Nephron progenitor cell (in vitro differentiated cells): ENCODE data around the gene GTPBP3.

Source experiments
- DNase-seq: peaks from one replicate; pipeline ENCODE4 v3.0.0; 2021
- H3K27ac Mint-ChIP-seq: 2 replicates; pipeline ENCODE4 v1.8.0; 2021; ENCODE audit warnings: mild to moderate bottlenecking, moderate library complexity, mixed read lengths
- H3K27me3 Mint-ChIP-seq: 2 replicates; pipeline ENCODE4 v1.8.0; 2021; ENCODE audit warnings: mild to moderate bottlenecking, low read depth, mixed read lengths; ENCODE audit not compliant: poor library complexity
- H3K36me3 Mint-ChIP-seq: 2 replicates; pipeline ENCODE4 v1.8.0; 2021; ENCODE audit warnings: low read depth, mixed read lengths
- H3K4me1 Mint-ChIP-seq: 2 replicates; pipeline ENCODE4 v1.8.0; 2021; ENCODE audit warnings: mixed read lengths
- H3K4me3 Mint-ChIP-seq: 2 replicates; pipeline ENCODE4 v1.8.0; 2021; ENCODE audit warnings: mild to moderate bottlenecking, moderate library complexity, mixed read lengths
- H3K9me3 Mint-ChIP-seq: 2 replicates; pipeline ENCODE4 v1.8.0; 2021; ENCODE audit warnings: mild to moderate bottlenecking, moderate library complexity, mixed read lengths
- CTCF ChIP-seq: fragments of 200-600 bp; sonication (generic); IDR thresholded peaks from 2 replicates; pipeline ENCODE4 v1.5.0; 2021; ENCODE audit warnings: antibody characterized with exemption

The GTPBP3 gene

GRCh38 chr19:17296273-17296672, 41.1 kb upstream of the GTPBP3 start:
- peaks cover 2% of the 10 kb centered on the region for H3K27me3 Mint-ChIP-seq
- H3K4me1 Mint-ChIP-seq, result peaks cover 10% of the 10 kb centered on the region
- no peak overlapping the region for H3K27ac Mint-ChIP-seq
- no peak for DNase-seq
- peaks cover 9% of the 10 kb centered on the region for H3K9me3 Mint-ChIP-seq
- no peak for TF ChIP-seq CTCF
- H3K4me3 Mint-ChIP-seq, result no peak overlapping the region
- H3K36me3 Mint-ChIP-seq, result peaks cover 51% of the 10 kb centered on the region

GRCh38 chr19:17296976-17297375, 40.4 kb upstream of the GTPBP3 start:
- peaks cover 51% of the 10 kb centered on the region for H3K36me3 Mint-ChIP-seq
- H3K27ac Mint-ChIP-seq, result no peak overlapping the region
- H3K9me3 Mint-ChIP-seq, result peaks cover 9% of the 10 kb centered on the region
- no peak for TF ChIP-seq CTCF
- H3K27me3 Mint-ChIP-seq, result no peaks in the 10 kb centered on the region
- no peak overlapping the region for H3K4me3 Mint-ChIP-seq
- no peak for DNase-seq
- H3K4me1 Mint-ChIP-seq, result peaks cover 12% of the 10 kb centered on the region

- peaks cover 24% of the 10 kb centered on the region for H3K4me1 Mint-ChIP-seq
Measured at GRCh38 chr19:17300992-17301619, 36.2 kb upstream of the GTPBP3 start.

GRCh38 chr19:17302391-17303166, 34.8 kb upstream of the GTPBP3 start:
- Mint-ChIP-seq H3K9me3 (peaks cover 9% of the 10 kb centered on the region), H3K4me3 (peak overlapping the region; percentile 74), H3K27me3 (peaks cover 3% of the 10 kb centered on the region), H3K27ac (no peak overlapping the region), H3K36me3 (peaks cover 27% of the 10 kb centered on the region), H3K4me1 (peaks cover 33% of the 10 kb centered on the region)
- peak; percentile 26 for DNase-seq
- no peak for TF ChIP-seq CTCF

More at GRCh38 chr19:17300992-17301619, 36.2 kb upstream of the GTPBP3 start:
- Mint-ChIP-seq H3K4me3 (peak overlapping the region; percentile 74), H3K27ac (no peak overlapping the region), H3K36me3 (peaks cover 40% of the 10 kb centered on the region), H3K27me3 (peaks cover 3% of the 10 kb centered on the region), H3K9me3 (peaks cover 9% of the 10 kb centered on the region)
- no peak for TF ChIP-seq CTCF
- DNase-seq, result no peak

GRCh38 chr19:17303167-17303939, 34.0 kb upstream of the GTPBP3 start, which contains the start of gene ABHD8:
Gene ABHD8, minus strand, starts transcription at chr19:17303425. Its CDS starts 1,809 bp downstream, at chr19:17301616.
- peak; percentile 98 for DNase-seq
- peaks cover 3% of the 10 kb centered on the region for H3K27me3 Mint-ChIP-seq
- H3K4me1 Mint-ChIP-seq, result peaks cover 38% of the 10 kb centered on the region
- H3K4me3 Mint-ChIP-seq, result peak within 1 kb of the TSS; percentile 74
- TF ChIP-seq CTCF, result peak; percentile 72
- H3K27ac Mint-ChIP-seq, result no peak within 1 kb of the TSS
- H3K9me3 Mint-ChIP-seq, result peaks cover 5% of the 10 kb centered on the region
- H3K36me3 Mint-ChIP-seq, result peaks cover 19% of the 10 kb centered on the region
